Stomach (tissue), 4 donors: ENCODE results near the gene CBFA2T3.

Experiments used
- CTCF ChIP-seq, 7 experiments: fragments of 450-650 bp in 4 of 7; fragments of 200-600 bp in 3 of 7; sonication (generic) in 3 of 7; IDR thresholded peaks; one replicate each; pipeline ENCODE4 v1.5.1; 2016 to 2019; ENCODE audit warnings: antibody characterized with exemption in 7 of 7, control low read depth in 2 of 7, mild to moderate bottlenecking in 1 of 7
- EP300 ChIP-seq: sonication (generic); formaldehyde crosslinking; IDR thresholded peaks from one replicate; pipeline ENCODE4 v1.6.1; 2017; ENCODE audit warnings: antibody characterized with exemption
- POLR2A ChIP-seq, 4 donors: fragments of 450-650 bp; IDR thresholded peaks; one replicate each; pipeline ENCODE4 v1.6.1; 2016; ENCODE audit warnings: antibody characterized with exemption in 4 of 4, control low read depth in 2 of 4, mild to moderate bottlenecking in 1 of 4, moderate library complexity in 1 of 4
- POLR2AphosphoS5 ChIP-seq, 3 donors: sonication (generic); formaldehyde crosslinking; IDR thresholded peaks; one replicate each; pipeline ENCODE4 v1.6.1; 2016; ENCODE audit warnings: antibody characterized with exemption in 3 of 3

- TF ChIP-seq CTCF (IDR thresholded peaks at IDR 0.05) (no peak), EP300 (no peak), POLR2A (IDR thresholded peaks at IDR 0.05) (no peak), POLR2AphosphoS5 (IDR thresholded peaks at IDR 0.05) (no peak)
Observed at GRCh38 chr16:88847654-88848053, 129.4 kb downstream of the CBFA2T3 start.
